ENCODE results near the gene ZBTB18. TPM values are rescaled to one million over a fixed set of nuclear protein-coding genes. Genes with fewer than 3 reads are reported as not detected.

The ZBTB18 gene
- total RNA-seq, 2 donors from 2014 or later, result 8.9 to 9.2 TPM

DNA sequence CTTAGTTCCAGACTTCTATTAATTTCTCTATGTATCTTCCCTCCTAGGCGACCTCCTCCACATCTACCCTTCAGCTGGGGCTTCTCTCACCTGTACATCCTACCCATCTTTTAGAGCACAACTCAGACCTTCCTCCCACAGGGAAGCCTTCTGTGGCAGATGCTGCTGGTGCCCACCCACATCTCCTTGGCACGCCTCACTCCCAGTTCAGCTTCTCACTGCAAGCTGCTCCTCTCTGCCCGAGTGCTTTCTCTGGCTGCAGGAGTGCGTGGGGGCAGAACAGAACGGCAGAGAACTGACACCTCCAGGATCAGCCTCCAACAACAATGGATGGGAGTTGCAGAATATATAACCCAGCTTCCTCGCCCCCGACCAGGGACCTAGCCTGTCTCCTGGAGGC, 36.5 kb downstream of the ZBTB18 start:
- Histone ChIP-seq H3K4me1 (ENCODE audit: control insufficient read depth in 1 of 2, low read depth in 2 of 2) (no peaks in the 10 kb centered on the region), H3K27me3 (replicated peaks; ENCODE audit: insufficient read depth) (no peaks in the 10 kb centered on the region), H3K9me3 (no peaks in the 10 kb centered on the region), H3K27ac (no peak overlapping the region), H3K4me3 (no peak overlapping the region), H3K36me3 (no peaks in the 10 kb centered on the region)
- TF ChIP-seq, protein P1, sequence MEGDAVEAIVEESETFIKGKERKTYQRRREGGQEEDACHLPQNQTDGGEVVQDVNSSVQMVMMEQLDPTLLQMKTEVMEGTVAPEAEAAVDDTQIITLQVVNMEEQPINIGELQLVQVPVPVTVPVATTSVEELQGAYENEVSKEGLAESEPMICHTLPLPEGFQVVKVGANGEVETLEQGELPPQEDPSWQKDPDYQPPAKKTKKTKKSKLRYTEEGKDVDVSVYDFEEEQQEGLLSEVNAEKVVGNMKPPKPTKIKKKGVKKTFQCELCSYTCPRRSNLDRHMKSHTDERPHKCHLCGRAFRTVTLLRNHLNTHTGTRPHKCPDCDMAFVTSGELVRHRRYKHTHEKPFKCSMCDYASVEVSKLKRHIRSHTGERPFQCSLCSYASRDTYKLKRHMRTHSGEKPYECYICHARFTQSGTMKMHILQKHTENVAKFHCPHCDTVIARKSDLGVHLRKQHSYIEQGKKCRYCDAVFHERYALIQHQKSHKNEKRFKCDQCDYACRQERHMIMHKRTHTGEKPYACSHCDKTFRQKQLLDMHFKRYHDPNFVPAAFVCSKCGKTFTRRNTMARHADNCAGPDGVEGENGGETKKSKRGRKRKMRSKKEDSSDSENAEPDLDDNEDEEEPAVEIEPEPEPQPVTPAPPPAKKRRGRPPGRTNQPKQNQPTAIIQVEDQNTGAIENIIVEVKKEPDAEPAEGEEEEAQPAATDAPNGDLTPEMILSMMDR (IDR thresholded peaks at IDR 0.05), result no peak
- no peak for ATAC-seq (ENCODE audit: insufficient number of reproducible peaks, low FRiP score, low read depth)
- no peak for DNase-seq (ENCODE audit: low spot score)

DNA sequence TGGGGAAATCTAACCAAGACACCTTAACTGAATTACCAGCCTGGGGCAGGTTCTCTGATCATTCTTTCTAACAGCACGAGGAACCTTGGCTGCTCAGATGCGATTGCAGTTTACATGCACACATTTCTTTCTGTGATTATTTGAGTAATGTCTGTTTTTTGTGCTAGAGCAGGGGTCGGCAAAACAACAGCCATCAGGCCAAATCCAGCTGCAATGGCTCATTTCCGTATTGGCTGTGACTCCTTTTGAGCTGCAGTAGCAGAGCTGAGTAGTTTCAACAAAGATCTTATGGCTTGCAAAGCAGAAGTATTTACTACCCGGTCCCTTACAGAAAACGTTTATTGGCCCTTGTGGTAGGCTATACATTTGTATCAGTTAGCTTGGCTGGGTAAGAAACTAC, 37.1 kb downstream of the ZBTB18 start:
- Histone ChIP-seq H3K9me3 (no peaks in the 10 kb centered on the region), H3K36me3 (no peaks in the 10 kb centered on the region), H3K27ac (no peak overlapping the region), H3K4me1 (ENCODE audit: control insufficient read depth in 1 of 2, low read depth in 2 of 2) (no peaks in the 10 kb centered on the region), H3K27me3 (replicated peaks; ENCODE audit: insufficient read depth) (no peaks in the 10 kb centered on the region), H3K4me3 (no peak overlapping the region)
- TF ChIP-seq, protein P1 (IDR thresholded peaks at IDR 0.05), result no peak
- ATAC-seq (ENCODE audit: insufficient number of reproducible peaks, low FRiP score, low read depth) (no peak), DNase-seq (ENCODE audit: low spot score) (no peak)

DNA sequence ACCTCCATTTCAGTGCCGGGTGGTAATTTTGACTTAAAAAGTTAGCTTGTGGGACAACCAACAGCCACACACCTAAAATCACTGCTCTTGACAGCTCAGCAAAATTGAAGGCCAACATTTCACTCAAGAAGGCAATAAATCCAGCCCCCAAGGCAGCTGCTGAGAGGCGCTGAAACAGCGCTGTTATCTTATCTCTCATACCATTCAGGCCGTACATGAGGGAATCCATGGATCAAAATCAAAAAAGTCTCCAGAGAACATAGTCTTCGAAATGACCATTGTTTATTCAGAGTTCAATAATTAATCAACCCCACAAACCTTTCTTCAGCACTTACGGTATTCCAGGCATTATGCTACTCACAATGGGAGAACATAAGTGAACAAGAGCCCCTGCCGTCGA, 38.5 kb downstream of the ZBTB18 start:
- Histone ChIP-seq H3K36me3 (no peaks in the 10 kb centered on the region), H3K9me3 (no peaks in the 10 kb centered on the region), H3K4me3 (no peak overlapping the region), H3K27ac (no peak overlapping the region), H3K27me3 (replicated peaks; ENCODE audit: insufficient read depth) (no peaks in the 10 kb centered on the region), H3K4me1 (ENCODE audit: control insufficient read depth in 1 of 2, low read depth in 2 of 2) (no peaks in the 10 kb centered on the region)
- TF ChIP-seq, protein P1 (IDR thresholded peaks at IDR 0.05), result no peak
- ATAC-seq (ENCODE audit: insufficient number of reproducible peaks, low FRiP score, low read depth) (no peak), DNase-seq (ENCODE audit: low spot score) (no peak)

DNA sequence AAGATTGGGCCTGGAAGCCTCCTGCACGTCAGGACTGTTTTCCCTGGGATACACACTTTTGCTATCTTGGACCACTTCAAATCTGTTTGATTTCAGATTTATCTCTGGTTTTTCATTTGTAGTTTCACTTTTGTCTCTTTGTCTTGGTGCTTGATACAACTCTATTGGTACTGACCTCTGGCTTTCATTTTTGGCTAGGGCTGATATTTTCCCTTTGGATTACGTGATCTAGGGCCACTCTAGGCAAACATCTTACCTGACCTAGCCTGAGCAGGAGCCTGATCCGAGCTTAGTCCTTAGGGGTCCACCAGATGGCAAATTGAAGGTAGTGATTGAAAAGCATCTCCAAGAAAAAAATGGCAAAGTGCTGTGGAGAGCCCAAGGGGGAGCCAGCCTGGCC, 39.6 kb downstream of the ZBTB18 start:
- no peak overlapping the region for H3K27ac ChIP-seq
- ATAC-seq (ENCODE audit: insufficient number of reproducible peaks, low FRiP score, low read depth), result no peak
- TF ChIP-seq, protein P1 (IDR thresholded peaks at IDR 0.05), result no peak

DNA sequence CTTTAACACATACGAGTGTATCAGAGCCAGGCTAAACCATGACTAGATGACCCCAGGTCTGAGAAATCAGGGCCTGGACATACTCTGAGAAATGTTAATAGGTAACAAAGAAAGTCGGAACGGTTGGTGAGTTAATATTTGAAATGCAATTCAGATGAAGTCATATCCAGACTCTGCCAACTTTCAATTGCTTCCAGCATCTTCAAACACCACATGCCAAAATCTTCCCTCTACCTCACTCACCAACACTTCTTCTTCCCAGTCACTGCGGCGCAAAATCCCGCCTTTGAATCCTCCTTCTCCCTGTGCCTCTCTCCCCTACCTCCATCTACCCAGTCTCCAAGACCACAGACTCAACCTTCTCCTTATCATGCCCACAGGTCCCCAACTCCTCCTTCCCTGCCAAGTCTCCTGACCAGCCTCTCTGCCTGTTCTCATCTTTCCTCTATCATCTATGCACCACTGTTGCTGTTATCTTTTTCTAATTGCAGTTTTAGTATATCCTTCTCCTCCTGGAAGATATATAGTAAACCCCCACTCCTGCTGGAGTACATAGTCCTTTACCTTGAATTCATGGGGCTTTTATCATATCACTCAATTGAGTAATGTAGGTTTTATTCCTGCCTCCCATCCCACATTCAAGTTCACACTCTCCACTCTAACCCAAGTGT, 41.3 kb downstream of the ZBTB18 start:
- H3K27ac ChIP-seq, result no peak overlapping the region
- no peaks in the 10 kb centered on the region for H3K9me3 ChIP-seq
- H3K4me1 ChIP-seq (ENCODE audit: control insufficient read depth in 1 of 2, low read depth in 2 of 2), result no peaks in the 10 kb centered on the region
- ATAC-seq (ENCODE audit: insufficient number of reproducible peaks, low FRiP score, low read depth) (no peak), DNase-seq (ENCODE audit: low spot score) (no peak)
- H3K4me3 ChIP-seq, result no peak overlapping the region
- TF ChIP-seq, protein P1 (IDR thresholded peaks at IDR 0.05), result no peak
- H3K36me3 ChIP-seq, result no peaks in the 10 kb centered on the region
- no peaks in the 10 kb centered on the region for H3K27me3 ChIP-seq (replicated peaks; ENCODE audit: insufficient read depth)

More for the DNA sequence above, 39.6 kb downstream of the ZBTB18 start:
- Histone ChIP-seq H3K4me3 (no peak overlapping the region), H3K36me3 (no peaks in the 10 kb centered on the region), H3K9me3 (no peaks in the 10 kb centered on the region), H3K27me3 (replicated peaks; ENCODE audit: insufficient read depth) (no peaks in the 10 kb centered on the region), H3K4me1 (ENCODE audit: control insufficient read depth in 1 of 2, low read depth in 2 of 2) (no peaks in the 10 kb centered on the region)
- no peak for DNase-seq (ENCODE audit: low spot score)

Measured in thoracic aorta (tissue), 2 donors.